Stomach (tissue), 9 donors: ENCODE measurements around the gene MAP3K12. TPM values are rescaled to one million over a fixed set of nuclear protein-coding genes. Genes with fewer than 3 reads are reported as not detected.

Source experiments
- DNase-seq, 2 donors: peaks; one replicate each; pipeline versions ENCODE4 v3.0.0 to v3.0.0-alpha.2; 2013 to 2019
- H3K27ac ChIP-seq, 5 donors: fragments of 200-600 bp in 4 of 5; sonication (generic) in 4 of 5; one replicate each; pipeline ENCODE4 v1.5.1; 2013 to 2019; ENCODE audit warnings: mild to moderate bottlenecking in 1 of 5, moderate library complexity in 1 of 5
- H3K27me3 ChIP-seq, 3 donors: fragments of 200-600 bp; sonication (generic); one replicate each; pipeline ENCODE4 v1.5.1; 2017 to 2019; ENCODE audit warnings: mixed run types in 1 of 3
- H3K36me3 ChIP-seq, 4 donors: fragments of 200-600 bp; sonication (generic); 1 replicate in 3 of 4; 2 replicates in 1 of 4; pipeline ENCODE4 v1.5.1; 2016 to 2019
- H3K4me1 ChIP-seq, 4 donors: fragments of 200-600 bp; sonication (generic); one replicate each; pipeline ENCODE4 v1.5.1; 2016 to 2019
- H3K4me3 ChIP-seq, 4 donors: fragments of 200-600 bp; sonication (generic) in 3 of 4; one replicate each; pipeline ENCODE4 v1.5.1; 2016 to 2019; ENCODE audit warnings: mild to moderate bottlenecking in 1 of 4
- H3K9me3 ChIP-seq, 4 donors: fragments of 200-600 bp; sonication (generic); one replicate each; pipeline ENCODE4 v1.5.1; 2016 to 2019
- EP300 ChIP-seq: sonication (generic); formaldehyde crosslinking; IDR thresholded peaks from one replicate; pipeline ENCODE4 v1.6.1; 2017; ENCODE audit warnings: antibody characterized with exemption
- POLR2A ChIP-seq, 4 donors: fragments of 450-650 bp; IDR thresholded peaks; one replicate each; pipeline ENCODE4 v1.6.1; 2016; ENCODE audit warnings: antibody characterized with exemption in 4 of 4, control low read depth in 2 of 4, mild to moderate bottlenecking in 1 of 4, moderate library complexity in 1 of 4
- POLR2AphosphoS5 ChIP-seq, 3 donors: sonication (generic); formaldehyde crosslinking; IDR thresholded peaks; one replicate each; pipeline ENCODE4 v1.6.1; 2016; ENCODE audit warnings: antibody characterized with exemption in 3 of 3
- WGBS, 5 donors: extraction: QIAGEN DNeasy Blood & Tissue Kit in 3 of 5; methylation state at CpG; one replicate each; pipeline versions ENCODE4 v1.1.5 to v1.1.7; 2013 to 2018; 5-methylcytosine and 5-hydroxymethylcytosine counted together
- intact Hi-C: fragments of 100-400 bp; cut with DNase I; formaldehyde crosslinking; loops from one replicate; pipeline ENCODE4 v1.15.1; 2023; ENCODE audit warnings: low total_unique reads
- polyA plus RNA-seq, 3 donors: library from polyadenylated mRNA; stranded (reverse); fragments of 200-250 nt; gene quantifications; one replicate each; pipeline ENCODE4 v1.2.3, GENCODE V29; 2013
- total RNA-seq, 5 donors: library from RNA; depleted of rRNA; stranded (reverse); fragments of >200 nt; gene quantifications; one replicate each; pipeline versions ENCODE4 v1.1.0 to v1.2.3, GENCODE V29; 2014 to 2016
- TF ChIP-seq, protein P1 (sequence below), 7 experiments: fragments of 450-650 bp in 4 of 7; fragments of 200-600 bp in 3 of 7; sonication (generic) in 3 of 7; IDR thresholded peaks; one replicate each; pipeline ENCODE4 v1.5.1; 2016 to 2019; ENCODE audit warnings: antibody characterized with exemption in 7 of 7, control low read depth in 2 of 7, mild to moderate bottlenecking in 1 of 7
- donor health status: healthy with polysubstance abuse.
- donor health status: Bipolar disorder and iron deficiency.
- donor health status: healthy.

The MAP3K12 gene
- total and polyA plus RNA-seq, 8 donors = 5.4 to 279 (median 13.4) TPM

DNA sequence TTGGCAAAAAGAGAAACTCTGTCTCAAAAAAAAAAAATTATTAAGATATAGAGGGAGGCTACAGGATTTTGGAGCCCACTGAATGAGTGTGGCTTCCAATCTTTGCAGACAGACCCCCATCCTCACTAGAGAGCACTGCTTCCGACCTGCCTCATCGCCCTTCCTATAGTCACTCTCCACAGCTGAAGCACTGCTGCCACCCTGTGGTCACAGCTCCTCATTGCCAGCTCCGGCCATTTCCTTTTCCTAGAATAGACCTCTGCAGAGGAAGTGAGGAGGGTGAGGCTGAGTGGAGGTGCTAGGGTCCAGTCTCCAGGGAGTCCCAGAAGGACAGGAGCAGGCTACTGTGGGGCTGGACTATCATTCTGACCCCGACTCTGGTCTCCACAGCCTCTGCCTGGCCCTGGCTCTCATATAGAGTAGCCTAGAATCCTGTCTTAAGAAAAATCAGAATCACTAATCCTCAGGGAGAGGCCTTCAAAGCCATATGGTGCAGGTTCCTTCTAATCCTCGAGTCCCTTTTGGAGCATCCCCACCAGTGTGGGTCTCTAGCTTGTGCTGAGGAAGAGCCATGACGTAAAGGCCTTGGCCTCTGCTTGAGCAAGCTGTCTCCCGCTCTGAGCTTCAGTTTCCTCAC, 9.4 kb upstream of the MAP3K12 start:
- H3K36me3 ChIP-seq = peaks cover 24 to 84% (median 80%) of the 10 kb centered on the region in 4 donors
- peaks cover 0 to 17% (median 11%) of the 10 kb centered on the region in 4 donors for H3K4me1 ChIP-seq
- 26 to 32% (median 30%) methylated on average over 7 of the region's 7 CpGs for WGBS, 5 donors
- peak; percentile 90 to 94 for DNase-seq
- no peak overlapping the region for H3K4me3 ChIP-seq
- intact Hi-C loops = no loop called here
- no peaks in the 10 kb centered on the region for H3K27me3 ChIP-seq
- peak overlapping the region in 3 of 5 donors; percentile 46 to 64 (median 60) for H3K27ac ChIP-seq
- no peaks in the 10 kb centered on the region for H3K9me3 ChIP-seq
- peak in 2 of 3 donors; percentile 43 to 80 for TF ChIP-seq POLR2AphosphoS5 (IDR thresholded peaks at IDR 0.05)
- TF ChIP-seq, protein P1, sequence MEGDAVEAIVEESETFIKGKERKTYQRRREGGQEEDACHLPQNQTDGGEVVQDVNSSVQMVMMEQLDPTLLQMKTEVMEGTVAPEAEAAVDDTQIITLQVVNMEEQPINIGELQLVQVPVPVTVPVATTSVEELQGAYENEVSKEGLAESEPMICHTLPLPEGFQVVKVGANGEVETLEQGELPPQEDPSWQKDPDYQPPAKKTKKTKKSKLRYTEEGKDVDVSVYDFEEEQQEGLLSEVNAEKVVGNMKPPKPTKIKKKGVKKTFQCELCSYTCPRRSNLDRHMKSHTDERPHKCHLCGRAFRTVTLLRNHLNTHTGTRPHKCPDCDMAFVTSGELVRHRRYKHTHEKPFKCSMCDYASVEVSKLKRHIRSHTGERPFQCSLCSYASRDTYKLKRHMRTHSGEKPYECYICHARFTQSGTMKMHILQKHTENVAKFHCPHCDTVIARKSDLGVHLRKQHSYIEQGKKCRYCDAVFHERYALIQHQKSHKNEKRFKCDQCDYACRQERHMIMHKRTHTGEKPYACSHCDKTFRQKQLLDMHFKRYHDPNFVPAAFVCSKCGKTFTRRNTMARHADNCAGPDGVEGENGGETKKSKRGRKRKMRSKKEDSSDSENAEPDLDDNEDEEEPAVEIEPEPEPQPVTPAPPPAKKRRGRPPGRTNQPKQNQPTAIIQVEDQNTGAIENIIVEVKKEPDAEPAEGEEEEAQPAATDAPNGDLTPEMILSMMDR (IDR thresholded peaks at IDR 0.05) = peak in 5 of 7 experiments; percentile 77 to 88 (median 86)
- no peak for TF ChIP-seq POLR2A (IDR thresholded peaks at IDR 0.05)
- TF ChIP-seq EP300 = no peak

DNA sequence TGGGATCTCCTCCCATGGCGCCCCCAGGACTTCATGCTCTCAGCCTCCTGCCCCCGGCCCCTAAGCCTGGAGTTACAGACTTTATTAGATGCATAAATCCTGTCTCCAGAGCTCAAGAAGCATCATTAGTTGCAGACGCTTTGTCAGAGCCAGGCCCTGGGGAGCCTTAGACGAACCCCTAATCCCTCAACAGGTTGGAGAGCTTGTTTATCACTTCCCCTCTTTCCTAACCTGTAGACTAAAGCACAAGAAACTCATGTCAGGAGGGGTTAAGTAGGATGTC, 8.3 kb upstream of the MAP3K12 start:
- Histone ChIP-seq H3K4me1 (peaks cover 3 to 20% (median 19%) of the 10 kb centered on the region in 4 donors), H3K27me3 (no peaks in the 10 kb centered on the region), H3K4me3 (no peak overlapping the region), H3K9me3 (no peaks in the 10 kb centered on the region), H3K36me3 (peaks cover 22 to 75% (median 71%) of the 10 kb centered on the region in 4 donors), H3K27ac (no peak overlapping the region)
- WGBS, 5 donors = 85 to 91% (median 88%) methylated on average over 4 of the region's 4 CpGs
- no peak for DNase-seq
- intact Hi-C loops = no loop called here
- TF ChIP-seq POLR2AphosphoS5 (IDR thresholded peaks at IDR 0.05) = no peak

DNA sequence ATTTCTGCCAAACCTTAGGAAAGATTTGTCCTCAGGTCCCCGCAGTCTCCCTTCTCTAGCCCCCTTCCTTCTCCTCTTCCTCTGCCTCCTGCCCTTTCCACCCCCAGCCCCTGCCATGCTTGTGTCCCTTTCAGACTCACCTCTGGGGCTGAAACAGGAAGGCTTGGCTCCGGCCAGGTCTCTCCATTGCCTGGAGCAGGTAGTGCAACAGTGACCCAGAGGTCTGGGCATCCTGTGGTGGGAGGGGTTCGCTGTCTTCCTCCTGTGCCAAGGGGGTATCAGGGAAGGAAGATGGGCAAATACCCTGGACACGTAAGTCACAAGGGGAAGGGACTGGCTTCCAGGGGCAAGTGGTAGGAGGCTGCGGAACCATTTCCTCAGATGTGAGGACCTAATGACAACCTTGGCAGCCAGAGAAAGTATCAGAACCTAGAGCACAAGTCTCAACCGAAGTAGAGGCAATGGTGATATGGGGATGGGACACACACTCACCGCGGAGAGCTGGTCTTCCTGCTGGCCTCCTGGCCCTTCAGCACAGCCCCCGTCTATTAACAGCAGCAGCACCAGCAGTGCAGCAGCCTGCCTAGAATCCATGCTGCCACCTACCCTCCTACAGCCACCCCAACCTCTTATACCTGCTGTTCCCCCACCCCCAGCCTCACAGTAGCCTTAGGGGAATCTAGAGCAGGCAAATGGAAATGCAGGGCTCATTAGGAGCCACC, 7.8 kb upstream of the MAP3K12 start, which contains the start of gene NPFF:
Gene NPFF, minus strand, starts transcription at position 604 of the 722 bp plus-strand sequence. Its CDS starts 10 bp downstream, at position 594.
- DNase-seq = peak in 1 of 2 donors; percentile 5
- no peak within 1 kb of the TSS for H3K4me3 ChIP-seq
- no peaks in the 10 kb centered on the region for H3K9me3 ChIP-seq
- H3K27ac ChIP-seq = peak within 1 kb of the TSS in 2 of 5 donors; percentile 46 to 60
- peaks cover 8 to 25% (median 24%) of the 10 kb centered on the region in 4 donors for H3K4me1 ChIP-seq
- TF ChIP-seq POLR2AphosphoS5 (IDR thresholded peaks at IDR 0.05) (no peak), EP300 (no peak), POLR2A (IDR thresholded peaks at IDR 0.05) (no peak)
- TF ChIP-seq, protein P1 (IDR thresholded peaks at IDR 0.05) = no peak
- 84 to 92% (median 91%) methylated on average over 9 of the region's 9 CpGs for whole genome bisulfite sequencing, 5 donors
- intact Hi-C loops = no loop called here
- H3K36me3 ChIP-seq = peaks cover 18 to 70% (median 66%) of the 10 kb centered on the region in 4 donors
- H3K27me3 ChIP-seq = no peaks in the 10 kb centered on the region

DNA sequence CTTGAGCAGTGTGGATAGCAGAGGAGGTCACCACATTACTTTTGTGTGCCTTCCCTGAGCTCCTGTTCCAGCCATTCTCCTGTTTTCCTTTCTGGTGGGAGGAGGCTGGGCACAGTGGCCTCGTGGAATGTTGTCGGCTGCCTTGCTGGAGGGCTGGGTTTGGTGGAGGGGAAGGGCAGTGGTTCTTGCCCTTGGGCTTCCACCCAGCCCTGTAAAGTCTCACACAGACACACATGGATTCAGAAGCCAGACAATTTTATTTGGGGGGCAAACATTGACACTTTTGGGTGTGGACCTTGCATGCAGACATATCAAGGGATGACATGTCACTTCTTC, 7.2 kb upstream of the MAP3K12 start:
- TF ChIP-seq EP300 (no peak), POLR2AphosphoS5 (IDR thresholded peaks at IDR 0.05) (no peak), POLR2A (IDR thresholded peaks at IDR 0.05) (no peak)
- TF ChIP-seq, protein P1 (IDR thresholded peaks at IDR 0.05) = no peak
- no peak for DNase-seq
- Histone ChIP-seq H3K27ac (no peak overlapping the region), H3K27me3 (no peaks in the 10 kb centered on the region), H3K4me1 (peaks cover 15 to 31% (median 30%) of the 10 kb centered on the region in 4 donors), H3K4me3 (no peak overlapping the region), H3K36me3 (peaks cover 14 to 64% (median 60%) of the 10 kb centered on the region in 4 donors), H3K9me3 (no peaks in the 10 kb centered on the region)
- intact Hi-C loops = no loop called here
- 25 to 37% (median 29%) methylated on average over 2 of the region's 2 CpGs for WGBS, 5 donors
